HepG2 (cell line): ENCODE measurements around the gene B3GNT9. TPM values are rescaled to one million over a fixed set of nuclear protein-coding genes. Genes with fewer than 3 reads are reported as not detected.

Experiments
- ATAC-seq: fragments of 200-7000 bp; cut with Tn5 transposase; 3 replicates; pipeline ENCODE4 v1.9.1; 2020; ENCODE audit warnings: mild to moderate bottlenecking, moderate library complexity
- BruUV-seq: library from RNA; stranded (reverse); fragments of 400-500 nt; replicated peaks from 2 replicates; lab custom pipeline; 2021; lab: Mats Ljungman, UMichigan
- CTCF ChIA-PET: fragments of 300-600 bp; formaldehyde crosslinking; extraction: SDS; loops from one replicate; lab custom pipeline; 2021; ENCODE audit warnings: low total read pairs, inconsistent platforms, low intra/inter-chr PET ratio; lab: Yijun Ruan, JAX
- POLR2A ChIA-PET: fragments of 350-600 bp; sonication (Branson Sonifier 250); formaldehyde crosslinking; loops from one replicate; lab custom pipeline; 2020; ENCODE audit warnings: antibody characterized with exemption, inconsistent platforms; lab: Yijun Ruan, JAX
- DNase-seq: peaks from one replicate; pipeline ENCODE4 v3.0.0-alpha.2; 2015; ENCODE audit warnings: low spot score
- FAIRE-seq: peaks from 3 replicates; lab custom pipeline; 2011; peaks lifted over from hg19 to GRCh38; lab: Jason Lieb, UNC
- H2AFZ ChIP-seq: one replicate; pipeline ENCODE4 v1.6.1; 2011; ENCODE audit warnings: low read length, inconsistent platforms
- H3K27ac ChIP-seq: fragments of 300-600 bp; 3 replicates; pipeline ENCODE4 v1.8.0; 2011; ENCODE audit warnings: mixed run types, mild to moderate bottlenecking, mixed read lengths, low read length, inconsistent platforms; ENCODE audit not compliant: insufficient read depth; ENCODE audit errors: extremely low read length
- H3K27me3 ChIP-seq, 2 experiments: fragments of 200-600 bp in 1 of 2; 2 replicates in 1 of 2; 3 replicates in 1 of 2; pipeline versions ENCODE4 v1.6.0 to v1.8.0; 2011; ENCODE audit warnings: low read length in 2 of 2, mild to moderate bottlenecking in 2 of 2, moderate library complexity in 2 of 2, inconsistent platforms in 1 of 2; ENCODE audit not compliant: insufficient read depth in 2 of 2, control insufficient read depth in 1 of 2
- H3K36me3 ChIP-seq, 2 experiments: fragments of 200-600 bp in 1 of 2; replicated peaks in 1 of 2; 2 replicates in 1 of 2; 3 replicates in 1 of 2; pipeline versions ENCODE4 v1.5.1 to v1.8.0; 2011; ENCODE audit warnings: low read length in 2 of 2, inconsistent platforms in 1 of 2; ENCODE audit not compliant: insufficient read depth in 2 of 2, control insufficient read depth in 1 of 2
- H3K4me1 ChIP-seq: 2 replicates; pipeline ENCODE4 v1.5.1; 2012; ENCODE audit warnings: low read length, inconsistent platforms; ENCODE audit not compliant: insufficient read depth
- H3K4me2 ChIP-seq: 2 replicates; pipeline ENCODE4 v1.6.0; 2011; ENCODE audit warnings: low read depth, low read length, inconsistent platforms
- H3K4me3 ChIP-seq, 3 experiments: fragments of 200-600 bp in 1 of 3; sonication (generic), shearing (Covaris generic) in 1 of 3; replicated peaks in 1 of 3; 2 replicates each; pipeline ENCODE4 v1.5.1; 2011 to 2016; ENCODE audit warnings: low read length in 3 of 3, inconsistent platforms in 2 of 3, low read depth in 2 of 3, mild to moderate bottlenecking in 2 of 3, control low read depth in 1 of 3, mixed read lengths in 1 of 3; ENCODE audit not compliant: insufficient read depth in 1 of 3
- H3K79me2 ChIP-seq: one replicate; pipeline ENCODE4 v1.6.1; 2011; ENCODE audit warnings: low read length, inconsistent platforms; ENCODE audit not compliant: insufficient read depth
- H3K9ac ChIP-seq: 2 replicates; pipeline ENCODE4 v1.6.0; 2011; ENCODE audit warnings: mild to moderate bottlenecking, low read depth, low read length, inconsistent platforms; ENCODE audit not compliant: insufficient read depth
- H3K9me3 ChIP-seq: 2 replicates; pipeline ENCODE4 v1.5.1; 2012; ENCODE audit warnings: mild to moderate bottlenecking, low read length
- H4K20me1 ChIP-seq: 2 replicates; pipeline ENCODE4 v1.6.0; 2011; ENCODE audit warnings: inconsistent platforms, mild to moderate bottlenecking, low read length, moderate library complexity; ENCODE audit not compliant: insufficient read depth
- AGO2 ChIP-seq: fragments of 200-400 bp; formaldehyde crosslinking; optimal IDR thresholded peaks from 2 replicates; pipeline ENCODE3; 2017; ENCODE audit warnings: mild to moderate bottlenecking, low read depth, low read length, moderate library complexity
- RBFOX2 ChIP-seq: fragments of 200-400 bp; formaldehyde crosslinking; IDR thresholded peaks from 2 replicates; pipeline ENCODE4 v1.6.1; 2017; ENCODE audit warnings: low read depth, mild to moderate bottlenecking, low read length
- YEATS2 ChIP-seq: sonication (generic); formaldehyde crosslinking; IDR thresholded peaks from 2 replicates; pipeline ENCODE4 v1.4.0; 2020; ENCODE audit warnings: missing genetic modification reagents, borderline replicate concordance
- ZNF256 ChIP-seq: sonication (generic); formaldehyde crosslinking; conservative IDR thresholded peaks from 2 replicates; pipeline ENCODE4 v1.4.0; 2020; ENCODE audit warnings: missing genetic modification reagents
- ZNF264 ChIP-seq: sonication (generic); formaldehyde crosslinking; IDR thresholded peaks from 2 replicates; pipeline ENCODE4 v1.4.0; 2020; ENCODE audit warnings: missing genetic modification reagents
- ZNF451 ChIP-seq: sonication (generic); formaldehyde crosslinking; IDR thresholded peaks from 2 replicates; pipeline ENCODE4 v1.5.0; 2020; ENCODE audit warnings: mild to moderate bottlenecking, missing genetic modification reagents
- ZNF546 ChIP-seq: sonication (generic); formaldehyde crosslinking; conservative IDR thresholded peaks from 2 replicates; pipeline ENCODE4 v1.8.1; 2023; ENCODE audit warnings: mild to moderate bottlenecking, missing genetic modification reagents
- ZNF678 ChIP-seq: sonication (generic); formaldehyde crosslinking; IDR thresholded peaks from 2 replicates; pipeline ENCODE4 v1.4.0; 2020; ENCODE audit warnings: mild to moderate bottlenecking, missing genetic modification reagents
- WGBS: methylation state at CpG from one replicate; pipeline ENCODE4 v1.1.6; 2017; ENCODE audit warnings: low lambda C conversion rate; 5-methylcytosine and 5-hydroxymethylcytosine counted together
- in situ Hi-C: cut with HindIII; loops from 2 replicates; pipeline ENCODE4 v1.10.0; 2017; ENCODE audit warnings: low pct_unique_long_range_greater_than_20kb; ENCODE audit not compliant: extremely low pct_ligation_motif_present
- intact Hi-C: fragments of 100-400 bp; cut with micrococcal nuclease; formaldehyde crosslinking; loops from one replicate; pipeline ENCODE4 v1.10.0; 2022; ENCODE audit not compliant: unreplicated experiment
- polyA plus RNA-seq, 8 experiments: library from polyadenylated mRNA; depleted of rRNA in 3 of 8; stranded (reverse) in 7 of 8; unstranded in 1 of 8; fragments of >200 nt; fragmentation: Illumina TruSeq in 4 of 8; extraction: Trizol in 4 of 8; gene quantifications; 2 replicates each; pipeline versions ENCODE4 v1.2.1 to v1.2.3, GENCODE V29; 2011 to 2016; ENCODE audit warnings: low read depth in 4 of 8, missing spikeins in 1 of 8, mixed read lengths in 1 of 8; ENCODE audit not compliant: insufficient read depth in 1 of 8
- total RNA-seq, 5 experiments: library from RNA; depleted of rRNA; stranded (reverse); fragments of >200 nt; fragmentation: Illumina TruSeq; extraction: Trizol; gene quantifications; 2 replicates each; pipeline ENCODE4 v1.2.3, GENCODE V29; 2016; ENCODE audit warnings: low read depth in 1 of 5
- TF ChIP-seq, protein P1 (sequence below): sonication (generic); formaldehyde crosslinking; IDR thresholded peaks from 2 replicates; pipeline ENCODE4 v1.5.1; 2020; ENCODE audit warnings: mild to moderate bottlenecking, missing genetic modification reagents
- TF ChIP-seq, protein P2 (sequence below): sonication (generic); formaldehyde crosslinking; IDR thresholded peaks from 2 replicates; pipeline ENCODE4 v1.4.0; 2020; ENCODE audit warnings: missing genetic modification reagents, borderline replicate concordance

B3GNT9 gene
- total and polyA plus RNA-seq, 2 of the 13 experiments (the other 11 are each of a cell fraction or from before 2014, with no cell fraction given): 1.5 to 3.1 TPM

DNA sequence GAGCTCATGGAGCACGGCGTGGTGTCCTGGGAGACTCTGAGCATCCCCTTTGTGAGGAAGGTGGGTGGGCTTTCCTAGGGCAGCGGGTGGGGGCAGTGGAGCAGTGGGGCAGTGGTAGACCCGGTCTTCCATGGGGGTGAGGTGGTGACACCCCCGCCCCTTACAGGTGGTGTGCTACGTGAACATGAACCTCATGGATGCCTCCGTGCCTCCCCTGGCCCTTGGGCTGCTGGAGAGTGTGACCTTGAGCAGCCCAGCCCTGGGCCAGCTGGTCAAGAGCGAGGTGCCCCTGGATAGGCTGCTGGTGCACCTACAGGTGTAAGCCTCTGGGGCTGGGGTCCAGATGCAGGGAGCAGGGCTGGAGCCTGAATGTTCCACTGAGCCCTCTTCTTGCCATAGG is 49.7 kb upstream of the B3GNT9 start:
- no peaks in the 10 kb centered on the region for H3K27me3 ChIP-seq
- BruUV-seq: no TSS peak
- ChIA-PET CTCF (no interaction called here), POLR2A (interaction anchor here (0.9 kb wide), 1 partner anchor 8 kb away, joined by 3 read pairs; the partner anchor contains the start of gene E2F4)
- no peak overlapping the region for H3K9ac ChIP-seq
- DNase-seq: no peak
- peaks cover 5% of the 10 kb centered on the region for H3K4me1 ChIP-seq
- H3K36me3 ChIP-seq: peaks cover 46 to 63% of the 10 kb centered on the region in 2 experiments
- H3K4me3 ChIP-seq: no peak overlapping the region
- FAIRE-seq: no peak
- intact Hi-C loops: no loop called here
- no peak overlapping the region for H2AFZ ChIP-seq
- H3K79me2 ChIP-seq: no peaks in the 10 kb centered on the region
- no peak overlapping the region for H3K4me2 ChIP-seq
- no peak for ATAC-seq
- in situ Hi-C loops: no loop called here
- H3K9me3 ChIP-seq: no peaks in the 10 kb centered on the region
- WGBS: 97% methylated on average over 5 of the region's 8 CpGs
- no peak overlapping the region for H3K27ac ChIP-seq
- TF ChIP-seq, protein P1, sequence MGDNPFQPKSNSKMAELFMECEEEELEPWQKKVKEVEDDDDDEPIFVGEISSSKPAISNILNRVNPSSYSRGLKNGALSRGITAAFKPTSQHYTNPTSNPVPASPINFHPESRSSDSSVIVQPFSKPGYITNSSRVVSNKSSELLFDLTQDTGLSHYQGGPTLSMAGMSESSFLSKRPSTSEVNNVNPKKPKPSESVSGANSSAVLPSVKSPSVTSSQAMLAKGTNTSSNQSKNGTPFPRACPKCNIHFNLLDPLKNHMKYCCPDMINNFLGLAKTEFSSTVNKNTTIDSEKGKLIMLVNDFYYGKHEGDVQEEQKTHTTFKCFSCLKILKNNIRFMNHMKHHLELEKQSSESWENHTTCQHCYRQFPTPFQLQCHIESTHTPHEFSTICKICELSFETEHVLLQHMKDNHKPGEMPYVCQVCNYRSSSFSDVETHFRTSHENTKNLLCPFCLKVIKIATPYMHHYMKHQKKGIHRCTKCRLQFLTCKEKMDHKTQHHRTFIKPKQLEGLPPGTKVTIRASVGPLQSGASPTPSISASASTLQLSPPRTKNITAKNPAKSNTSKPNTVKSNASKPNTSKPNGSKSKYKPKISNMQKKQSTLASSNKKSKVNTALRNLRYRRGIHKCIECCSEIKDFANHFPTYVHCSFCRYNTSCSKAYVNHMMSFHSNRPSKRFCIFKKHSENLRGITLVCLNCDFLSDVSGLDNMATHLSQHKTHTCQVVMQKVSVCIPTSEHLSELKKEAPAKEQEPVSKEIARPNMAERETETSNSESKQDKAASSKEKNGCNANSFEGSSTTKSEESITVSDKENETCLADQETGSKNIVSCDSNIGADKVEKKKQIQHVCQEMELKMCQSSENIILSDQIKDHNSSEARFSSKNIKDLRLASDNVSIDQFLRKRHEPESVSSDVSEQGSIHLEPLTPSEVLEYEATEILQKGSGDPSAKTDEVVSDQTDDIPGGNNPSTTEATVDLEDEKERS: no peak
- TF ChIP-seq RBFOX2 (0 out of 2 replicates have a peak, but pooled peaks have one; percentile 34), AGO2 (peak; percentile 64), ZNF546 (CRISPR knock-in tag) (no peak)
- no peaks in the 10 kb centered on the region for H4K20me1 ChIP-seq

DNA sequence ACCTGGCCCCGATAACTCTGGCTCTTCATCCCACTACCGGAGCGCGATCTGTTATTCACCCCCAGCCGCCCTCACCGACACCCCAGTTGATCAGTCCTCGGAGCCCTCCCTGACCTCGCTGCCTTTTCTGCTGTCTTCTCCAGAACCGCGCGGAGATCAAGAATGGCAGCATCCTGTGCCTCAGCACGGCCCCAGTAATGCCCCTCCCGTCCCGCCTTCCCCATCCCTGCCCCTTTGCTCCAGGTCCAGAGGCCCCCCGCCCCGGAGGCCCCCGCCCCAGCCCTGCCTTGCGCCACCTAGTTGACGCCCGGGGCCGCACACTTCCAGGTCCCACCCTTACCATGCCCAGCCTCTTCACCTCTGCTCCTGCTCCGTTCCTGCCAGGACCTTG is 49.0 kb upstream of the B3GNT9 start:
- no peaks in the 10 kb centered on the region for H3K9me3 ChIP-seq
- no peaks in the 10 kb centered on the region for H4K20me1 ChIP-seq
- H3K27ac ChIP-seq: no peak overlapping the region
- H3K4me3 ChIP-seq: no peak overlapping the region
- peaks cover 47 to 70% of the 10 kb centered on the region in 2 experiments for H3K36me3 ChIP-seq
- FAIRE-seq (no peak), ATAC-seq (no peak), DNase-seq (no peak)
- intact Hi-C loops (no loop called here), in situ Hi-C loops (no loop called here)
- BruUV-seq: no TSS peak
- H3K79me2 ChIP-seq: no peaks in the 10 kb centered on the region
- H3K4me1 ChIP-seq: no peaks in the 10 kb centered on the region
- no peak overlapping the region for H3K4me2 ChIP-seq
- ChIA-PET CTCF (no interaction called here), POLR2A (interaction anchor here (0.9 kb wide), 1 partner anchor 8 kb away, joined by 3 read pairs; the partner anchor contains the start of gene E2F4)
- no peak overlapping the region for H3K9ac ChIP-seq
- H3K27me3 ChIP-seq: no peaks in the 10 kb centered on the region
- H2AFZ ChIP-seq: no peak overlapping the region
- WGBS: 97% methylated on average over 22 of the region's 22 CpGs
- TF ChIP-seq ZNF256 (CRISPR knock-in tag) (no peak), ZNF678 (CRISPR knock-in tag) (no peak), ZNF264 (CRISPR knock-in tag) (no peak), ZNF451 (CRISPR knock-in tag) (no peak), YEATS2 (no peak)
- TF ChIP-seq, protein P2, sequence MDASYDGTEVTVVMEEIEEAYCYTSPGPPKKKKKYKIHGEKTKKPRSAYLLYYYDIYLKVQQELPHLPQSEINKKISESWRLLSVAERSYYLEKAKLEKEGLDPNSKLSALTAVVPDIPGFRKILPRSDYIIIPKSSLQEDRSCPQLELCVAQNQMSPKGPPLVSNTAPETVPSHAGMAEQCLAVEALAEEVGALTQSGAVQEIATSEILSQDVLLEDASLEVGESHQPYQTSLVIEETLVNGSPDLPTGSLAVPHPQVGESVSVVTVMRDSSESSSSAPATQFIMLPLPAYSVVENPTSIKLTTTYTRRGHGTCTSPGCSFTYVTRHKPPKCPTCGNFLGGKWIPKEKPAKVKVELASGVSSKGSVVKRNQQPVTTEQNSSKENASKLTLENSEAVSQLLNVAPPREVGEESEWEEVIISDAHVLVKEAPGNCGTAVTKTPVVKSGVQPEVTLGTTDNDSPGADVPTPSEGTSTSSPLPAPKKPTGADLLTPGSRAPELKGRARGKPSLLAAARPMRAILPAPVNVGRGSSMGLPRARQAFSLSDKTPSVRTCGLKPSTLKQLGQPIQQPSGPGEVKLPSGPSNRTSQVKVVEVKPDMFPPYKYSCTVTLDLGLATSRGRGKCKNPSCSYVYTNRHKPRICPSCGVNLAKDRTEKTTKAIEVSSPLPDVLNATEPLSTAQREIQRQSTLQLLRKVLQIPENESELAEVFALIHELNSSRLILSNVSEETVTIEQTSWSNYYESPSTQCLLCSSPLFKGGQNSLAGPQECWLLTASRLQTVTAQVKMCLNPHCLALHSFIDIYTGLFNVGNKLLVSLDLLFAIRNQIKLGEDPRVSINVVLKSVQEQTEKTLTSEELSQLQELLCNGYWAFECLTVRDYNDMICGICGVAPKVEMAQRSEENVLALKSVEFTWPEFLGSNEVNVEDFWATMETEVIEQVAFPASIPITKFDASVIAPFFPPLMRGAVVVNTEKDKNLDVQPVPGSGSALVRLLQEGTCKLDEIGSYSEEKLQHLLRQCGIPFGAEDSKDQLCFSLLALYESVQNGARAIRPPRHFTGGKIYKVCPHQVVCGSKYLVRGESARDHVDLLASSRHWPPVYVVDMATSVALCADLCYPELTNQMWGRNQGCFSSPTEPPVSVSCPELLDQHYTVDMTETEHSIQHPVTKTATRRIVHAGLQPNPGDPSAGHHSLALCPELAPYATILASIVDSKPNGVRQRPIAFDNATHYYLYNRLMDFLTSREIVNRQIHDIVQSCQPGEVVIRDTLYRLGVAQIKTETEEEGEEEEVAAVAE (CRISPR knock-in tag): no peak
